GM19351 (cell line): ENCODE measurements around the gene METTL13.

Experiments used
- ATAC-seq: cut with Tn5 transposase; IDR thresholded peaks from one replicate; pipeline ENCODE4 v1.9.1; 2021; ENCODE audit warnings: mild to moderate bottlenecking, moderate library complexity; ENCODE audit not compliant: unreplicated experiment

Gene METTL13

DNA sequence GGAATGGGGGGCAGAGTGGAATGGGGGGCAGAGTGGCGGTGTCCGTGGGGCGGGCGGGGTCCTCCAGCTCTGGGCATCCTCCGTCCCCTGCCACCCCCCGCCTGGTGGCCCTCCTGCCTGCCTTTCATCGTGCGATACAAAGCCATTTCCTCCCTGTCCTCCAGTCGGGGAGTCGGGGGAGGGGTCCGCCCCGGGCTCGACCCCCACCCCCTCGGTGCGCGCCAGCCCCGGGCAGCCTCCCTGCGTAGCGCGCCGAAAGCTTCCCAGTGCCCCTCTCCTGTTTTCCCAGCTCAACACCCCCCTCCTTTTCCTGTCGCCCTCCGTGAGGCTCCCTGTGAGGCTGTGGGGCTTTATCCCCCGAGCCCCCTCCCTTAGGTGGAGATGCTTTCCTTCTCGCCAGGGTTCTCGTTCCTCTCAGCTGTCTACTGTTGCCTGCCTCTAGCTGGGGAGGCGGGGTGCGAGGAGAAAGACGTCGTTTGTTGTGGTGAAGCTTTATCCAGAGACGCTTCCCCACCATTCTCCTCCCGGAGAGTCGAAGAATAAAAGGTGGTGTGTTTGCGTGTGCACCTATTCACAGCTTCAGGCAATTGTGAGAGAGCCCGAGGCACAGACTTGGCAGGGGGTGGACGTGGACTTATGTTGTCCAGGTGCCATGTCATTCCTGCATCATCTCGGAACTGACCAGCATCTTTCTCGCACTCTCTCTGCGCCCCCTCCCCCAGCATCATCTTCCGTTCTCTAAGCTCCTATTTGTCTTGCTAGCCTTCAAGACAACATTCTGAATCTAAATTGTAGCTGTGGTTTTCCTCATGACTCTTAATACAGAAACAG is 60.7 kb downstream of the METTL13 start:
- ATAC-seq = no peak

DNA sequence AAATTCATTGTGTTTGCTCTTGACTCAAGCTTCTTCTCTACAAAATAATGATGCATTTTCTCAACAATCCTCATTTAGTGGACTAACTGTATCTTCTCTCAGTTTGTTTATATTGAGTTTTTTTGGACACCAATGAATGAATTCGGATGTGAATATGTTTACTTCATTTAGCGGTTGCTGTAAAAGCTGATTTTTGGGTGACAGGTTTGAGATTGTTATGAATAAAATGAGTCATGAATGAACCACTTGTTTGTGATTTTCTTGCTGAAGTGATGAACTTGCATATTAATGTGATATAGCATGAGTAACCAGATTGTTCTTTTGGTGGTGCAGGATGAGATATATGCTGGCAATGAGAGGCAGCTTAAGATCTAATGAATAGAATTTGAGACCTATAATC is 62.9 kb downstream of the METTL13 start:
- ATAC-seq = no peak

- ATAC-seq = no peak
Measured at GRCh38 chr1:171845998-171846397, 64.5 kb downstream of the METTL13 start.
